GM12878 (cell line): ENCODE results near the gene MFN1. TPM values are rescaled to one million over a fixed set of nuclear protein-coding genes. Genes with fewer than 3 reads are reported as not detected.

Experiments used
- ATAC-seq: fragments of 200-7000 bp; cut with Tn5 transposase; 3 replicates; pipeline ENCODE4 v1.9.1; 2020; ENCODE audit warnings: mild to moderate bottlenecking, moderate library complexity
- BruUV-seq: library from RNA; stranded (reverse); fragments of 400-500 nt; replicated peaks from 2 replicates; lab custom pipeline; 2021; lab: Mats Ljungman, UMichigan
- CTCF ChIA-PET: fragments of 300-600 bp; sonication (Branson Sonifier 250); formaldehyde crosslinking; extraction: SDS; loops from one replicate; lab custom pipeline; 2021; ENCODE audit warnings: inconsistent platforms; lab: Yijun Ruan, JAX
- POLR2A ChIA-PET: fragments of 350-600 bp; formaldehyde crosslinking; extraction: SDS; loops from one replicate; lab custom pipeline; 2021; ENCODE audit warnings: inconsistent platforms; lab: Charles Lee
- RAD21 ChIA-PET: fragments of 300-600 bp; sonication (Branson Sonifier 250); formaldehyde crosslinking; loops from one replicate; lab custom pipeline; 2023; ENCODE audit warnings: antibody characterized with exemption; ENCODE audit not compliant: unreplicated experiment; lab: Charles Lee
- SMC1A ChIA-PET: fragments of 300-600 bp; sonication (Branson Sonifier 250); formaldehyde crosslinking; loops from one replicate; lab custom pipeline; 2023; ENCODE audit not compliant: unreplicated experiment, uncharacterized antibody; lab: Charles Lee
- DNase-seq: peaks from one replicate; pipeline ENCODE4 v3.0.0-alpha.2; 2011; ENCODE audit warnings: low read depth, low spot score
- FAIRE-seq: peaks from 3 replicates; lab custom pipeline; 2011; peaks lifted over from hg19 to GRCh38; lab: Jason Lieb, UNC
- H2AFZ ChIP-seq: 2 replicates; pipeline ENCODE4 v1.6.0; 2011; ENCODE audit warnings: low read depth, low read length, control low read depth; ENCODE audit not compliant: control insufficient read depth
- H3K27ac ChIP-seq: 2 replicates; pipeline ENCODE4 v1.5.1; 2011; ENCODE audit warnings: control low read depth; ENCODE audit not compliant: control insufficient read depth, insufficient read depth
- H3K27me3 ChIP-seq, 2 experiments: replicated peaks in 1 of 2; 2 replicates each; pipeline versions ENCODE4 v1.6.0 to v1.6.1; 2011; ENCODE audit warnings: low read length in 1 of 2; ENCODE audit not compliant: control insufficient read depth in 2 of 2, insufficient read depth in 2 of 2
- H3K36me3 ChIP-seq, 2 experiments: 2 replicates each; pipeline ENCODE4 v1.5.1; 2011; ENCODE audit warnings: low read length in 1 of 2; ENCODE audit not compliant: control insufficient read depth in 2 of 2, insufficient read depth in 2 of 2
- H3K4me1 ChIP-seq: 2 replicates; pipeline ENCODE4 v1.6.1; 2011; ENCODE audit warnings: mild to moderate bottlenecking, low read length, moderate library complexity, mixed read lengths; ENCODE audit not compliant: control insufficient read depth, insufficient read depth
- H3K4me2 ChIP-seq: 2 replicates; pipeline ENCODE4 v1.6.0; 2011; ENCODE audit warnings: control low read depth; ENCODE audit not compliant: control insufficient read depth, insufficient read depth
- H3K4me3 ChIP-seq: fragments of 200-600 bp; sonication (generic); 2 replicates; pipeline ENCODE4 v1.5.1; 2016
- H3K79me2 ChIP-seq: 2 replicates; pipeline ENCODE4 v1.6.0; 2011; ENCODE audit warnings: low read length; ENCODE audit not compliant: control insufficient read depth, insufficient read depth
- H3K9ac ChIP-seq: 2 replicates; pipeline ENCODE4 v1.8.0; 2011; ENCODE audit warnings: low read length, control low read depth, mixed read lengths; ENCODE audit not compliant: control insufficient read depth, insufficient read depth
- H3K9me3 ChIP-seq: replicated peaks from 3 replicates; pipeline ENCODE4 v1.5.1; 2011; ENCODE audit warnings: mild to moderate bottlenecking, low read length; ENCODE audit not compliant: control insufficient read depth, insufficient read depth
- H4K20me1 ChIP-seq: 2 replicates; pipeline ENCODE4 v1.6.0; 2011; ENCODE audit not compliant: control insufficient read depth, insufficient read depth
- BACH1 ChIP-seq: fragments of 450-650 bp; IDR thresholded peaks from 2 replicates; pipeline ENCODE4 v1.6.1; 2017; ENCODE audit warnings: mild to moderate bottlenecking, borderline replicate concordance
- CHD2 ChIP-seq: IDR thresholded peaks from 2 replicates; pipeline ENCODE4 v1.6.1; 2011; ENCODE audit warnings: low read depth, low read length, improper control_type of control experiment, borderline replicate concordance
- DPF2 ChIP-seq: fragments of 450-650 bp; IDR thresholded peaks from 2 replicates; pipeline ENCODE4 v1.6.1; 2017; ENCODE audit warnings: mild to moderate bottlenecking
- EED ChIP-seq: sonication (generic); IDR thresholded peaks from 2 replicates; pipeline ENCODE4 v1.6.1; 2016; ENCODE audit warnings: antibody characterized with exemption, low read depth
- IKZF1 ChIP-seq: fragments of 450-650 bp; conservative IDR thresholded peaks from 2 replicates; pipeline ENCODE4 v1.6.1; 2017; ENCODE audit warnings: antibody characterized with exemption, mild to moderate bottlenecking
- IKZF2 ChIP-seq, 2 experiments: fragments of 450-650 bp; IDR thresholded peaks; 2 replicates each; pipeline ENCODE4 v1.6.1; 2017; ENCODE audit warnings: mild to moderate bottlenecking in 2 of 2, moderate library complexity in 2 of 2
- KAT2A ChIP-seq: conservative IDR thresholded peaks from 2 replicates; pipeline ENCODE4 v1.6.1; 2011; ENCODE audit warnings: low read depth, low read length; ENCODE audit not compliant: control insufficient read depth
- MTA2 ChIP-seq: fragments of 450-650 bp; IDR thresholded peaks from 2 replicates; pipeline ENCODE4 v1.6.1; 2016; ENCODE audit warnings: low read depth, mild to moderate bottlenecking, moderate library complexity
- NBN ChIP-seq: fragments of 450-650 bp; IDR thresholded peaks from 2 replicates; pipeline ENCODE4 v1.6.1; 2016
- NFYB ChIP-seq: IDR thresholded peaks from 2 replicates; pipeline ENCODE4 v1.6.1; 2011; ENCODE audit warnings: low read depth, mild to moderate bottlenecking, low read length, improper control_type of control experiment, moderate library complexity; ENCODE audit not compliant: insufficient read depth
- NR2C1 ChIP-seq: fragments of 450-650 bp; IDR thresholded peaks from 2 replicates; pipeline ENCODE4 v1.6.1; 2017; ENCODE audit warnings: antibody characterized with exemption, mild to moderate bottlenecking, moderate library complexity
- NR2C2 ChIP-seq: IDR thresholded peaks from 2 replicates; pipeline ENCODE4 v1.6.1; 2011; ENCODE audit warnings: borderline replicate concordance, low read depth; ENCODE audit not compliant: control insufficient read depth, insufficient read length
- POLR2A ChIP-seq: IDR thresholded peaks from 2 replicates; pipeline ENCODE4 v1.6.1; 2011; ENCODE audit warnings: low read depth, mild to moderate bottlenecking, low read length
- RCOR1 ChIP-seq: conservative IDR thresholded peaks from 2 replicates; pipeline ENCODE4 v1.6.1; 2012; ENCODE audit warnings: low read depth, low read length, improper control_type of control experiment
- SMAD5 ChIP-seq: IDR thresholded peaks from 2 replicates; pipeline ENCODE4 v1.6.1; 2016; ENCODE audit warnings: antibody characterized with exemption, low read depth
- SPI1 ChIP-seq: IDR thresholded peaks from 2 replicates; pipeline ENCODE4 v1.6.1; 2011; ENCODE audit warnings: low read depth, mild to moderate bottlenecking, low read length, moderate library complexity, borderline replicate concordance; ENCODE audit not compliant: insufficient read depth
- TAF1 ChIP-seq: IDR thresholded peaks from 2 replicates; pipeline ENCODE4 v1.6.1; 2011; ENCODE audit warnings: mild to moderate bottlenecking, low read depth, low read length, borderline replicate concordance
- TCF3 ChIP-seq: IDR thresholded peaks from 2 replicates; pipeline ENCODE4 v1.6.1; 2012; ENCODE audit warnings: low read depth, mild to moderate bottlenecking, low read length, borderline replicate concordance; ENCODE audit not compliant: insufficient read depth
- ZBED1 ChIP-seq: IDR thresholded peaks from 2 replicates; pipeline ENCODE4 v1.6.1; 2016; ENCODE audit warnings: borderline replicate concordance
- ZNF384 ChIP-seq: IDR thresholded peaks from 2 replicates; pipeline ENCODE4 v1.6.1; 2012; ENCODE audit warnings: low read depth, mild to moderate bottlenecking, low read length, improper control_type of control experiment, borderline replicate concordance
- ZSCAN29 ChIP-seq: fragments of 450-650 bp; IDR thresholded peaks from 2 replicates; pipeline ENCODE4 v1.6.1; 2017; ENCODE audit warnings: mild to moderate bottlenecking, moderate library complexity
- WGBS: methylation state at CpG from one replicate; pipeline ENCODE4 v1.1.6; 2016; ENCODE audit warnings: low lambda C conversion rate; ENCODE audit not compliant: insufficient replicate concordance, insufficient coverage; ENCODE audit errors: missing lambda C conversion rate; 5-methylcytosine and 5-hydroxymethylcytosine counted together
- in situ Hi-C: fragments of 300-500 bp; cut with MboI; formaldehyde crosslinking; loops from 9 replicates; pipeline ENCODE4 v1.14.3; 2018; ENCODE audit warnings: mixed read lengths
- intact Hi-C: fragments of 100-400 bp; cut with micrococcal nuclease; formaldehyde crosslinking; loops from one replicate; pipeline ENCODE4 v1.14.2; 2022; ENCODE audit not compliant: unreplicated experiment
- polyA plus RNA-seq, 11 experiments: library from polyadenylated mRNA; depleted of rRNA in 4 of 11; unstranded in 6 of 11; stranded (reverse) in 5 of 11; fragments of >200 nt; fragmentation: Nextera tagmentation in 4 of 11; fragmentation: Illumina TruSeq in 1 of 11; extraction: Ambion mirVana in 4 of 11; extraction: Trizol in 1 of 11; gene quantifications; 1 replicate in 1 of 11; 2 replicates in 10 of 11; pipeline versions ENCODE4 v1.2.1 to v1.2.3, GENCODE V29; 2011 to 2016; ENCODE audit warnings: inconsistent platforms in 2 of 11, missing spikeins in 2 of 11, low read depth in 1 of 11
- total RNA-seq, 4 experiments: library from RNA; depleted of rRNA in 3 of 4; stranded (reverse); fragments of >200 nt in 3 of 4; fragmentation: Illumina TruSeq in 1 of 4; extraction: Trizol in 1 of 4; gene quantifications; 2 replicates each; pipeline versions ENCODE4 v1.2.1 to v1.2.3, GENCODE V29; 2013 to 2021
- TF ChIP-seq, protein P1 (sequence below): fragments of 450-650 bp; IDR thresholded peaks from 2 replicates; pipeline ENCODE4 v1.6.1; 2016; ENCODE audit warnings: mild to moderate bottlenecking

Gene MFN1
- total and polyA plus RNA-seq, 10 of the 15 experiments (the other 5 are each of a cell fraction or from before 2014, with no cell fraction given): 14.4 to 120 (median 39.8) TPM

DNA sequence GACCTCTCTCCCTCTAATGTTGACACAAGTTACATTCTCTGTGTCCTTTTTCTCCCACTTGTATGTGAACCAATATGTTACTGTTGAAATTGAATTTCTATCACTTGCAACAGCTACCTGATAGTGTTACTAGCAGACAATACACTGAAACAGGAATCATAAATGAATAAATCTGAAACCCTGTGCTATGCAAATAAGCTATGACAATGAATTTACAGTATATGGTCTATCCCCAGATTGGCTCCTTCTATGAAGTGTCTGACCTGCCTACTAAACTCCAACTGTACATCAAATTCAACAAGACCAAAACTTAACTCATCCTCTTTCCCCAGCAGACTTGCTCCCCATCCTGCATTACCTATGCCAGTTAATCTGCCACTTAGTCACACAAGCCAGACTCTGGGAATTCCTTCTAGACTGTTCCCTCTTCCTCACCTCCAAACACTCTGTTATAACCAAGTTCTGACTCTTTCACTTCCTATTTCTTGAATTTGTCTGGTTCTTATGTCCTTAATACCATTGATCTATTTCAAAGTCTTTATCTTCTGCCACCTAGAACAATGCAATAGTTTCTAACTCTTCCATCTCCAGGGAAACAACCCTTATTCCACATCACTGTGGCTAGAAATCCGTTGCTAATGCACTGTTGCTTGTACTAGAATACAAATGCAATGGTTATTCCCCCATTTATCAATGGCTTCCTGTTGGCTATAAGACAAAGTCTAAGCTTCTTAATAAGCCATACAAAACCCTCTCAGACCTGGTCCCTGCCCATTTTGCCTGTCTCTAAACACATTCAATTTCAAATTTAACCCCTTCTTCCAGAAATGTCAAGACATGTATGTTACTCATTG is 38.1 kb upstream of the MFN1 start:
- Histone ChIP-seq H3K27me3 (no peaks in the 10 kb centered on the region), H3K36me3 (no peaks in the 10 kb centered on the region), H3K4me2 (peak overlapping the region; percentile 59), H2AFZ (peak overlapping the region; percentile 41), H4K20me1 (no peaks in the 10 kb centered on the region), H3K9ac (no peak overlapping the region), H3K27ac (no peak overlapping the region), H3K4me3 (no peak overlapping the region), H3K9me3 (no peaks in the 10 kb centered on the region), H3K4me1 (peaks cover 4% of the 10 kb centered on the region), H3K79me2 (no peaks in the 10 kb centered on the region)
- FAIRE-seq (peak; percentile 13), DNase-seq (no peak), ATAC-seq (peak; percentile 95)
- ChIA-PET POLR2A (interaction anchor here (0.8 to 1.9 kb wide), 2 partner anchors 11 to 234 kb away, joined by 3 to 6 read pairs; no protein-coding TSS in a partner anchor), RAD21 (interaction anchor here (0.8 to 1.5 kb wide), 5 partner anchors 11 to 294 kb away, joined by 3 to 4 read pairs (median 3); no protein-coding TSS in a partner anchor), CTCF (interaction anchor here (1.3 to 2.3 kb wide), 5 partner anchors 12 to 294 kb away, joined by 3 to 9 read pairs (median 7); partner anchors contain the start of gene ACTL6A), SMC1A (interaction anchor here (0.6 to 2.5 kb wide), 9 partner anchors 15 to 296 kb away, joined by 3 to 8 read pairs (median 3); no protein-coding TSS in a partner anchor)
- intact Hi-C loops: no loop called here
- in situ Hi-C loops: loop anchor here (10.0 kb wide), 2 partner anchors 205 to 875 kb away; no protein-coding TSS in a partner anchor
- BruUV-seq: no TSS peak
- 40% methylated on average over 1 of the region's 1 CpG for WGBS
- TF ChIP-seq NFYB (peak; percentile 10; the same call in 1 of the 2 replicates), ZSCAN29 (no peak), EED (peak; percentile 45; the same call in 1 of the 2 replicates), ZNF384 (no peak), IKZF2 (IDR thresholded peaks at IDR 0.05) (peak; percentile 79 to 81), DPF2 (peak; percentile 26; the same call in 1 of the 2 replicates), SPI1 (peak; percentile 85), TAF1 (no peak), KAT2A (no peak), NR2C2 (no peak), RCOR1 (no peak), NR2C1 (no peak), IKZF1 (peak; percentile 60), POLR2A (no peak), CHD2 (no peak), SMAD5 (no peak), MTA2 (peak; percentile 25; the same call in 1 of the 2 replicates), BACH1 (no peak), ZBED1 (no peak), NBN (0 out of 2 replicates have a peak, but pooled peaks have one; percentile 40), TCF3 (no peak)
- TF ChIP-seq, protein P1, sequence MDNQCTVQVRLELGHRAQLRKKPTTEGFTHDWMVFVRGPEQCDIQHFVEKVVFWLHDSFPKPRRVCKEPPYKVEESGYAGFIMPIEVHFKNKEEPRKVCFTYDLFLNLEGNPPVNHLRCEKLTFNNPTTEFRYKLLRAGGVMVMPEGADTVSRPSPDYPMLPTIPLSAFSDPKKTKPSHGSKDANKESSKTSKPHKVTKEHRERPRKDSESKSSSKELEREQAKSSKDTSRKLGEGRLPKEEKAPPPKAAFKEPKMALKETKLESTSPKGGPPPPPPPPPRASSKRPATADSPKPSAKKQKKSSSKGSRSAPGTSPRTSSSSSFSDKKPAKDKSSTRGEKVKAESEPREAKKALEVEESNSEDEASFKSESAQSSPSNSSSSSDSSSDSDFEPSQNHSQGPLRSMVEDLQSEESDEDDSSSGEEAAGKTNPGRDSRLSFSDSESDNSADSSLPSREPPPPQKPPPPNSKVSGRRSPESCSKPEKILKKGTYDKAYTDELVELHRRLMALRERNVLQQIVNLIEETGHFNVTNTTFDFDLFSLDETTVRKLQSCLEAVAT: 0 out of 2 replicates have a peak, but pooled peaks have one; percentile 35
